ENCODE measurements around the gene IQCM.
"Not testable (repeated sequence)": the region's sequence is repeated elsewhere in the genome, so short reads cannot be mapped to it uniquely, and the experiment has no call there.

IQCM gene

GRCh38 chr4:149555799-149556198 is 259.8 kb downstream of the IQCM start:
- DNase-seq: no peak

GRCh38 chr4:149555146-149555545 is 260.5 kb downstream of the IQCM start:
- DNase-seq: no peak

DNA sequence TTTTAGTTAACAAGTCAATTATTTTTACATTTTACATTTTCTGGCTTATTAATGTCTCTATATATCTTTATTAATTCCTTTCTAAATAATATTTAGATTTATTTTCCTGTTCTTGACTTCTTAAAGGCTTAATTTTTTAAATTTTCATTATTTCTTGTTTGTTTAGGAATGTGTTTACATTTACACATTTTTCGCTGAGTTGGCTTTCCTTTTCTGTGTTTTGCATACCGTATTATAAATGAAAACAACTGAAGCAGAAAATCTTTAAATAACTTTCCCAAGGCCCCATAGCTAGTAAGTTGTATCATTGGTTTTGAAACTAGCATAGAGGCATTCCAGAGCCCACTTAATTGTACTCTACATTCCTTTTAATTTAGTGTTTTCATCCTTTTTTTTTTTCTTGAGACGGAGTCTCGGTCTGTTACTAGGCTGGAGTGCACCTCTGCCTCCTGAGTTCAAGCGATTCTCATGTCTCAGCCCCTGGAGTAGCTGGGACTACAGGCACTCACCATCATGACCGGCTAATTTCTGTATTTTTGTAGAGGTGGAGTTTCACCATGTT is 261.6 kb downstream of the IQCM start:
- no peak for DNase-seq

- DNase-seq: no peak
These were observed 263.0 kb downstream of the IQCM start for GRCh38 chr4:149552601-149553000.

DNA sequence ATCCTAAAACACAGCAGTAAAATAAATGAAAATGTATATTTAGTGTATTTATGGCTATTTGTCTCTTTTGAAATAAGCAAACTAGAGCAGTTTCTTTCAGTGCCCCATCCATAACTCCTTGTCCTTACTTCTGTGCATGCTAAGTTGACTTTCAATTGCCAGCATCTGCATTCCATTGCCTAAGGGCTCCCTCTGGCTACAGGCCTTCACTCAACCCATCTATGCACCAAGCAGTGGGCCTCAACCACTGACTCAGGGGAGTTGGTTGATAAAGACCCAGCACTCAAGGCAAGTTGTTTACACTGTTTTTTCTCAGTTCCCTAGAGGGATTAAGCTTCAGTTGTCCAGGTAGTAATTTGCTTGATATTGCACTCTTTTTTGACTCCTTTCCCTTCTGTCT is 265.7 kb downstream of the IQCM start:
- DNase-seq: no peak

DNA sequence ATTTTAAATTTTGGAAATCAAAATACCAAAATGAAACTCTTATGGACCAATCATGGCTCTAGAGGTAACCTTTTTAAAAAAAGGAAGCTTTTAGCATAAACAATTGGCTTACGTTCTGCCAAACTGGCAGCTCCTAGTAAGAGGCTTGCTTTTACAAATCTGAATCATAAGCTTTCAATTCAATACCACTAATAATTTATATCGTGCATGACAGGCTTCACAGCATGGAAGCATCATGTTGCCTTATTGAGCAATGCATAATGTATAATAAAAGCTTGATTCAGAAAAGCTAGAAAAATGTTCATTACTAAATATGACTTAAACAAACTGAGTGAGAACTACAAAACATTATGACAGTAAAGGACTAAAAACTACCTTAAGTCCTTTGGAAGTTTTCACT is 280.9 kb downstream of the IQCM start:
- DNase-seq: no peak

DNA sequence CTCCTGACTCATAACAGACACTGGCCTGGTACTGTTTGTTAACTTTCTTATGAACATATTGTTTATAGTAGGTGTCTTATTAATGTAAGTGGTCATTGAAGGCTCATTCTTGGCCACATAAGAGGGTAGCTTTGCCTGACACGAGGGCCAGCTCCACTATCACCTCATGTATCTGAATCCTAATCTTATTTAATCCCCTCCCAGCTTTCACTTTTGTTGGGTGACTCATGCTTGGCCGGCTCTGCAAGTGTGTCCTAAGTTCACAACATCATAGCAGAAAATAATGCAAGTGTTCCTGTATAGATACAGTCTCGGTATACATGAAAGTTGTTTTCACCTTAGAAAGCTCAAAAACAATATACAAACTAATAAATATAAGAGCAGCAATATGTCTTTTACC is 283.8 kb downstream of the IQCM start:
- DNase-seq: no peak

DNA sequence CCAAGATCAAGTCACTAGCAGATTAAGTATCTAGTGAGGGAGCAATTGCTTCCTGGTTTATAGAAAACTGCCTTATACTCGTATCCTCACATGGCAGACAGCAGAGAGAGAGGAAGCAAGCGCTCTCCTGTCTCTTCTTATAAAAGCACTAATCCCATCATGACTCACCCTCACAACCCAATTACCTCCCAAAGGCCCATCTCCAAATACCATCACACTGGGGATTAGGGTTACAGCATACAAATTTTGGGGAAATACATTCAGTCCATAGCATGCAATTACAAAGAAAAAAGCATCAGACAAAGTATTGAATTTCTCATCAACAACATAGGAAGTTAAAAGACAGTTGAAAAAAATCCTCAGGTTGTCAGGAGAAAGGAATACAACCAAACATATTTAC is 292.6 kb downstream of the IQCM start:
- DNase-seq: no peak

DNA sequence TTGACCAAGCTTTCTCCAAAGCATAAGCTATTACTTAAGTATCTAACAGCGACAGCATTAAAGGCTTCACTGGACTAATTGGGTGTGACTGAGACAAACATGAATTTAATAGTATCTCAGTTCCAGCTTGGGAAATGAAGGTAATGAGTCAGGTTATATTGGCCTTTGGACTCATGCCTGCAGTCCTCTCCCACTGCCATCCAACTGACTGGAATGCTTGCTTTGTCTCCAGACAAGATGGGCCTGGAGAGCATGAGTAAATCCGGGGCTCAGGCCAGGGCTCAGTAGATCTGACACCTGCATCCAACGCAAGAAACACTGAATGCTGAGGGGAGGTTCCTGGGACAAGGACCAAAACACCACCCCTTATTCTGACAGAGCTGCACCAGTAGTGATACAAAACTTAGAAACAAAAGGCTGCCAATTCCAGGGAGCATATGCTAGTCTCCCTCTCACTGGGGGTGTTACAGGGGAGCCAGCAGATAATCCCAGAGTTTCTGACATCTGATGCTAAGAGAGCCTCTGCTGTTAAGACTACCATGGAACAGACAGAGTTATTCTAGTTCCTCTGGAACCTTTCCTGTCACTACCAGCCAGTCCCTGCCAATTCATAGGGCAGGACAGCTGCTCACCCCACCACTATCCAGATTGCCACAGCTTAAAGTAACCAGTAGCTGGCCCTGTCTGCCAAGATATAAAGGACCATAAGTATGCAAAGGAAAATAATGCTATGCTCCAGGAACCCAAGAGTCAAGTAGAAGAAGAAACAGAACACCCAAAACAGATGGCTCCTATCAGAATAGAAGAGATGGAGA is 293.8 kb downstream of the IQCM start:
- no peak for DNase-seq

- DNase-seq: no peak
These were observed 297.2 kb downstream of the IQCM start for GRCh38 chr4:149518471-149518870.

GRCh38 chr4:149513081-149513480 is 302.6 kb downstream of the IQCM start:
- DNase-seq: no peak

DNA sequence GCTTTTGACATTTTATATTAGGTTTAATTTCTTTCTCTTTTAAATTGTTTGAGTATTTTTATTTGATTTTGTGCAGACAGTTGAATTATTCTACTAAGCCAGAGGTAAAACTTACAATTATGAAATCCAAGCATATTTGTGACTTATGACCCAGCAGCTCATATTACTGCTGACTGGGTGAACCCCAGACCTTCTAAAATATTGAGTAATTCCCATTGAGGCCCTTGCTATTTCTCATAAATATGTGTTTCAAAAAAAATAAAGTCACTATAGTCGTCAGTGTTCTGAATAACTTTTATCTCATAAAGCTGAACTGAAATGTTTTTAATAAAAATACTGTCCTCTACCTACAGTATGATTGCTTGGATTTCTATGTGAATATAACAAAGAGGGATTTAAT is 303.1 kb downstream of the IQCM start:
- DNase-seq: no peak

GRCh38 chr4:149511558-149512298 is 303.9 kb downstream of the IQCM start:
- DNase-seq: no peak

DNA sequence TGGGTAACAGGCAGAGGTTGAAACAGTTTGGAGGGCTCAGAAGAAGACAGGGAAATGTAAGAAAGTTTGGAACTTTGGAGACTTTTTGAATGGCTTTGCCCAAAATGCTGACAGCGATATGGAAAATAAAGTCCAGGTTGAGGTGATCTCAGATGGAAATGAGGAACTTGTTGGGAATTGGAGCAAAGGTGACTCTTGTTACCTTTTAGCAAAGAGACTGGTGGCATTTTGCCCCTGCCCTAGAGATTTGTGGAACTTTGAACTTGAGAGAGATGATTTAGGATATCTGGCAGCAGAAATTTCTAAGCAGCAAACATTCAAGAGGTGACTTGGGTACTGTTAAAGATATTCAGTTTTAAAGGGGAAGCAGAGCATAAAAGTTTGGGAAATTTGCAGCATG is 308.3 kb downstream of the IQCM start:
- not testable (repeated sequence) for DNase-seq

DNA sequence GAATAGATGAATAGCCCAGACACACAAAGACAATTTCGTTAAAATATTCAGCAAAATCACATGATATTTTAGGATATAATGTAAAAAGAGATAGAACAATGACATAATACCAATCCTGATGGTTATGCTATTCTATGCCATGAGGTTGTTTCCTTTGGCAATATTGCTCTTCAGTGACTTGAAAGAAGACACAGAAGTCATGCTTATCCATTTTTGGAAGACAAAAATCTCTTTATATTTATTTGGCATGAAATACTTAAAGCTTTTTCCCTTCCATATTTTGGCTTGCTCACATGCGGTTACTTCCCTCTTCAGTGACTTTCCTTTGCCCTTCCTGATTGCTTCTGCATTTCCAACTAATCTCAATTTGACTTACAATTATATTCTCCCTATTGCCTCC is 314.8 kb downstream of the IQCM start:
- no peak for DNase-seq

GRCh38 chr4:149499726-149500125 is 315.9 kb downstream of the IQCM start:
- DNase-seq: no peak

GRCh38 chr4:149498246-149498645 is 317.4 kb downstream of the IQCM start:
- DNase-seq: no peak

GRCh38 chr4:149493492-149493891 is 322.2 kb downstream of the IQCM start:
- no peak for DNase-seq

- DNase-seq: no peak
These were observed 326.3 kb downstream of the IQCM start for GRCh38 chr4:149489321-149489720.

- no peak for DNase-seq
These were observed 328.8 kb downstream of the IQCM start for GRCh38 chr4:149486861-149487260.

DNA sequence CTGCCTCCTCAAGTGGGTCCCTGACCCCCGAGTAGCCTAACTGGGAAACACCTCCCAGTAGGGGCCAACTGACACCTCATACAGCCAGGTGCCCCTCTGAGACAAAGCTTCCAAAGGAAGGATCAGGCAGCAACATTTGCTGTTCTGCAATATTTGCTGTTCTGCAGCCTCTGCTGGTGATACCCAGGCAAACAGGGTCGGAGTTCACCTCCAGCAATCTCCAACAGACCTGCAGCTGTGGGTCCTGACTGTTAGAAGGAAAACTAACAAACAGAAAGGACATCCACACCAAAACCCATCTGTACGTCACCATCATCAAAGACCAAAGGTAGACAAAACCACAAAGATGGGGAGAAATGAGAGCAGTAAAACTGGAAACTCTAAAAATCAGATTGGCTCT is 347.0 kb downstream of the IQCM start:
- not testable (repeated sequence) for DNase-seq

DNA sequence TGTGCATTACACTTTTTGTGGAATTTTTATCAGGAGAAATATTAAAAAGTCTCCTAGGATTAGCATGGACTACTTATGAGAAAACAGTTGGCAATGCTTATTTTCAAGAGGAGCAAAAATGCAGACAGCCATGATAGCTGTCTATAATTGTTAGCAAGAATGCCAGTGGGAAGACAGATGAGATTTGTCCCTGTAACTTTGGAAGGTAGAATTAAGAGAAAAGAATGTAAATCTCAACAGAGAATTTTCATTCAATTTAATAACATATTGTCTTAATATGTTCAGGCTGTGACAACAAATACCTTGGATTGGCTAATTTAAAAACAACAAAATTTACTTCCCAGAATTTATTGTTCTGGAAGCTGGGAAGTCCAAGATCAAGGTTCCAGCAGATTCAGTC is 349.2 kb downstream of the IQCM start:
- DNase-seq: no peak

DNA sequence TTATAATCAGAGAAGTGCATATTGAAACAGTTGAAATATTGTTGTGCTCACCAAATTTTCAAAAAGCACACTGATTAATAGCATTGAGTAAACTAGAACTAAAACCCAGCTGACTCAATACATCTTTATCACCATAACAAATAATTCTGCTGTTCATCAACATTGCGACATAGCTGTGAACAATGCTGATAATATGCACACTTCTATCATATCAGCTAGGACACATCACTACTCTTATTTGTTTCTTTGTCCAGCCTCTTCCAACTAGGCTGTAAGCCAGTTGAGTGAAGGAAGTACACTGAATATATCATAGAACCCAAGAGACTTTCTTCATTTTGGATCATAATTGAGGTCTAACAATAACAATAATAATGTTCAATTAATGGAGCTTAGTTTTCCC is 349.7 kb downstream of the IQCM start:
- DNase-seq: no peak

- DNase-seq: no peak
These were observed 372.1 kb downstream of the IQCM start for GRCh38 chr4:149443537-149443936.
